ENCODE data around the gene RAB10.
"Not testable (repeated sequence)": the region's sequence is repeated elsewhere in the genome, so short reads cannot be mapped to it uniquely, and the experiment has no call there.

Gene RAB10

GRCh38 chr2:26100384-26100783 is 66.5 kb downstream of the RAB10 start:
- no peak for DNase-seq

GRCh38 chr2:26103752-26104151 is 69.9 kb downstream of the RAB10 start:
- DNase-seq: no peak

- not testable (repeated sequence) for DNase-seq
These were observed 74.8 kb downstream of the RAB10 start for GRCh38 chr2:26108701-26109100.

GRCh38 chr2:26112201-26112600 is 78.3 kb downstream of the RAB10 start:
- no peak for DNase-seq

- DNase-seq: no peak
These were observed 80.3 kb downstream of the RAB10 start for GRCh38 chr2:26114151-26114550.

GRCh38 chr2:26118682-26119081 is 84.8 kb downstream of the RAB10 start:
- no peak for DNase-seq

- no peak for DNase-seq
These were observed 85.6 kb downstream of the RAB10 start for GRCh38 chr2:26119521-26119920.

- no peak for DNase-seq
These were observed 88.7 kb downstream of the RAB10 start for GRCh38 chr2:26122630-26123029.

- DNase-seq: no peak
These were observed 89.5 kb downstream of the RAB10 start for GRCh38 chr2:26123426-26123825.

- no peak for DNase-seq
These were observed 92.2 kb downstream of the RAB10 start for GRCh38 chr2:26126074-26126473.

- DNase-seq: no peak
These were observed 94.3 kb downstream of the RAB10 start for GRCh38 chr2:26128176-26128575.

- no peak for DNase-seq
These were observed 96.9 kb downstream of the RAB10 start for GRCh38 chr2:26130763-26131162.

- no peak for DNase-seq
These were observed 102.6 kb downstream of the RAB10 start for GRCh38 chr2:26136451-26136850.

GRCh38 chr2:26139269-26140183 is 105.6 kb downstream of the RAB10 start:
- DNase-seq: no peak

- DNase-seq: no peak
These were observed 107.4 kb downstream of the RAB10 start for GRCh38 chr2:26141145-26141769.

- DNase-seq: no peak
These were observed 110.1 kb downstream of the RAB10 start for GRCh38 chr2:26144031-26144430.

- DNase-seq: peak; percentile 44
These were observed 111.2 kb downstream of the RAB10 start for GRCh38 chr2:26144953-26145680.

GRCh38 chr2:26148501-26148900 is 114.6 kb downstream of the RAB10 start:
- DNase-seq: no peak

GRCh38 chr2:26150243-26150642 is 116.4 kb downstream of the RAB10 start:
- DNase-seq: no peak

GRCh38 chr2:26157580-26157979 is 123.7 kb downstream of the RAB10 start:
- no peak for DNase-seq

- no peak for DNase-seq
These were observed 128.0 kb downstream of the RAB10 start for GRCh38 chr2:26161926-26162325.

- DNase-seq: no peak
These were observed 129.1 kb downstream of the RAB10 start for GRCh38 chr2:26162963-26163362.

- no peak for DNase-seq
These were observed 130.3 kb downstream of the RAB10 start for GRCh38 chr2:26164231-26164630.

Measured in central memory CD4-positive, alpha-beta T cell (primary cell).